Panc1 (cell line): ENCODE results near the gene FASTKD1. TPM values are rescaled to one million over a fixed set of nuclear protein-coding genes. Genes with fewer than 3 reads are reported as not detected.
A peak's percentile ranks its signal among the peaks of the same experiment; 100 is the strongest.

Experiments
- ATAC-seq: fragments of 200-7000 bp; cut with Tn5 transposase; 2 replicates; pipeline ENCODE4 v1.9.1; 2020; ENCODE audit warnings: mild to moderate bottlenecking, moderate library complexity
- BruUV-seq: library from RNA; stranded (reverse); fragments of 400-500 nt; replicated peaks from 2 replicates; lab custom pipeline; 2021; lab: Mats Ljungman, UMichigan
- CTCF ChIA-PET: fragments of 300-600 bp; sonication (Branson Sonifier 250); formaldehyde crosslinking; loops from one replicate; lab custom pipeline; 2022; ENCODE audit warnings: antibody characterized with exemption; lab: Charles Lee
- POLR2A ChIA-PET: fragments of 300-600 bp; sonication (Branson Sonifier 250); formaldehyde crosslinking; loops from one replicate; lab custom pipeline; 2022; ENCODE audit warnings: antibody characterized with exemption; lab: Charles Lee
- DNase-seq: peaks from one replicate; pipeline ENCODE4 v3.0.0-alpha.2; 2010; ENCODE audit warnings: low read depth, low spot score
- H3K27ac ChIP-seq: 2 replicates; pipeline ENCODE4 v1.5.1; 2011; ENCODE audit warnings: mild to moderate bottlenecking, low read length, inconsistent platforms
- H3K27me3 ChIP-seq: fragments of 200-500 bp; sonication (Bioruptor generic); 2 replicates; pipeline ENCODE4 v1.6.0; 2014; ENCODE audit warnings: low read length, inconsistent platforms; ENCODE audit not compliant: control insufficient read depth, insufficient read depth
- H3K36me3 ChIP-seq: fragments of 200-500 bp; sonication (Bioruptor generic); 2 replicates; pipeline ENCODE4 v1.5.1; 2014; ENCODE audit warnings: inconsistent platforms, mild to moderate bottlenecking, low read length, moderate library complexity; ENCODE audit not compliant: control insufficient read depth, insufficient read depth
- H3K4me1 ChIP-seq: 2 replicates; pipeline ENCODE4 v1.5.1; 2011; ENCODE audit warnings: inconsistent platforms, mild to moderate bottlenecking, low read length, moderate library complexity; ENCODE audit not compliant: control insufficient read depth, insufficient read depth
- H3K4me3 ChIP-seq, 2 experiments: 2 replicates each; pipeline ENCODE4 v1.5.1; 2011 to 2012; ENCODE audit warnings: low read depth in 2 of 2, low read length in 2 of 2, mild to moderate bottlenecking in 2 of 2, inconsistent platforms in 1 of 2, moderate library complexity in 1 of 2
- H3K9me3 ChIP-seq: fragments of 200-500 bp; sonication (Bioruptor generic); 2 replicates; pipeline ENCODE4 v1.5.1; 2014; ENCODE audit warnings: low read depth, mild to moderate bottlenecking, inconsistent platforms, low read length, moderate library complexity; ENCODE audit not compliant: control insufficient read depth, insufficient read depth
- CTCF ChIP-seq: fragments of 450-650 bp; IDR thresholded peaks from 2 replicates; pipeline ENCODE4 v1.5.1; 2017; ENCODE audit warnings: mild to moderate bottlenecking
- POLR2AphosphoS5 ChIP-seq: IDR thresholded peaks from 2 replicates; pipeline ENCODE4 v1.6.1; 2012; ENCODE audit warnings: mild to moderate bottlenecking, low read depth, low read length, moderate library complexity
- REST ChIP-seq, 2 experiments: IDR thresholded peaks; 2 replicates each; pipeline ENCODE4 v1.6.1; 2011 to 2012; ENCODE audit warnings: low read depth in 2 of 2, control low read depth in 1 of 2, low read length in 1 of 2, mild to moderate bottlenecking in 1 of 2, moderate library complexity in 1 of 2; ENCODE audit not compliant: insufficient read depth in 1 of 2
- SIN3A ChIP-seq: IDR thresholded peaks from 2 replicates; pipeline ENCODE4 v1.6.1; 2012; ENCODE audit warnings: low read depth, mild to moderate bottlenecking, low read length, moderate library complexity, borderline replicate concordance; ENCODE audit not compliant: insufficient read depth
- TCF7L2 ChIP-seq: IDR thresholded peaks from 2 replicates; pipeline ENCODE4 v1.6.1; 2011; ENCODE audit warnings: mild to moderate bottlenecking, low read depth, low read length, inconsistent platforms
- in situ Hi-C: cut with HindIII; loops from 2 replicates; pipeline ENCODE4 v1.10.0; 2016; ENCODE audit warnings: low sequenced_read_pairs, low pct_unique_long_range_greater_than_20kb
- intact Hi-C: fragments of 100-400 bp; cut with micrococcal nuclease; formaldehyde crosslinking; loops from one replicate; pipeline ENCODE4 v1.10.0; 2022; ENCODE audit not compliant: unreplicated experiment
- total RNA-seq: library from RNA; stranded (reverse); gene quantifications from one replicate; pipeline ENCODE4 v1.2.1, GENCODE V29; 2021; ENCODE audit not compliant: unreplicated experiment

The FASTKD1 gene
- total RNA-seq, 1 experiment from 2014 or later, result 37.2 TPM

- DNase-seq, result peak; percentile 54
- peak; percentile 88; the same call in 1 of the 2 replicates for ATAC-seq
- Histone ChIP-seq H3K36me3 (no peaks in the 10 kb centered on the region), H3K9me3 (no peaks in the 10 kb centered on the region), H3K27ac (no peak overlapping the region), H3K27me3 (no peaks in the 10 kb centered on the region), H3K4me1 (no peaks in the 10 kb centered on the region), H3K4me3 (no peak overlapping the region)
- intact Hi-C loops, result no loop called here
- CTCF ChIA-PET, result interaction anchor here (0.6 kb wide), 1 partner anchor 196 kb away, joined by 6 read pairs; no protein-coding TSS in a partner anchor
- no TSS peak for BruUV-seq
- POLR2A ChIA-PET, result no interaction called here
- in situ Hi-C loops, result no loop called here
- TF ChIP-seq CTCF (peak; percentile 89), TCF7L2 (no peak)
These were observed 45.4 kb downstream of the FASTKD1 start for GRCh38 chr2:169528271-169528701.

GRCh38 chr2:169526451-169526850 lies 47.2 kb downstream of the FASTKD1 start:
- intact Hi-C loops, result no loop called here
- H3K27ac ChIP-seq, result no peak overlapping the region
- H3K4me1 ChIP-seq, result no peaks in the 10 kb centered on the region
- no peaks in the 10 kb centered on the region for H3K9me3 ChIP-seq
- ATAC-seq (no peak), DNase-seq (no peak)
- ChIA-PET CTCF (no interaction called here), POLR2A (no interaction called here)
- TF ChIP-seq REST (IDR thresholded peaks at IDR 0.05; ENCODE audit: insufficient read depth in 1 of 2, low read depth in 2 of 2, low read length in 1 of 2), result no peak
- TF ChIP-seq SIN3A, result no peak
- TF ChIP-seq TCF7L2, result no peak
- no peak for TF ChIP-seq CTCF
- no peak for TF ChIP-seq POLR2AphosphoS5
- no peaks in the 10 kb centered on the region for H3K36me3 ChIP-seq
- BruUV-seq, result no TSS peak
- H3K27me3 ChIP-seq, result no peaks in the 10 kb centered on the region
- no peak overlapping the region for H3K4me3 ChIP-seq
- in situ Hi-C loops, result no loop called here
